HG02938 (cell line): ENCODE data around the gene TMEM131.
A peak's percentile ranks its signal among the peaks of the same experiment; 100 is the strongest.

Experiments used
- ATAC-seq: cut with Tn5 transposase; IDR thresholded peaks from one replicate; pipeline ENCODE4 v1.9.1; 2021; ENCODE audit warnings: mild to moderate bottlenecking, moderate library complexity; ENCODE audit not compliant: unreplicated experiment

The TMEM131 gene

GRCh38 chr2:98020992-98021713 lies 25.4 kb upstream of the TMEM131 start:
- ATAC-seq = no peak

- ATAC-seq = no peak
Observed at GRCh38 chr2:98020516-98020915, 24.8 kb upstream of the TMEM131 start.

- no peak for ATAC-seq
Observed at GRCh38 chr2:98016908-98017670, 21.3 kb upstream of the TMEM131 start.

- no peak for ATAC-seq
Observed at GRCh38 chr2:98015671-98016070, 19.9 kb upstream of the TMEM131 start.

GRCh38 chr2:98014379-98014778 lies 18.6 kb upstream of the TMEM131 start:
- no peak for ATAC-seq

- no peak for ATAC-seq
Observed at GRCh38 chr2:98013407-98014042, 17.8 kb upstream of the TMEM131 start.

- ATAC-seq = peak; percentile 89
Observed at GRCh38 chr2:98012561-98012991, 16.8 kb upstream of the TMEM131 start.

GRCh38 chr2:98009887-98010760 lies 14.4 kb upstream of the TMEM131 start:
- no peak for ATAC-seq

GRCh38 chr2:98008415-98008814 lies 12.7 kb upstream of the TMEM131 start:
- no peak for ATAC-seq

GRCh38 chr2:98006378-98006777 lies 10.6 kb upstream of the TMEM131 start:
- ATAC-seq = no peak

GRCh38 chr2:98004613-98005012 lies 8.9 kb upstream of the TMEM131 start:
- ATAC-seq = no peak

- no peak for ATAC-seq
Observed at GRCh38 chr2:98004047-98004446, 8.3 kb upstream of the TMEM131 start.

- no peak for ATAC-seq
Observed at GRCh38 chr2:97999536-97999935, 3.8 kb upstream of the TMEM131 start.

- ATAC-seq = no peak
Observed at GRCh38 chr2:97998431-97999005, 2.8 kb upstream of the TMEM131 start.

- no peak for ATAC-seq
Observed at GRCh38 chr2:97997784-97998392, 2.1 kb upstream of the TMEM131 start.

GRCh38 chr2:97996679-97997078 lies 931 bp upstream of the TMEM131 start:
- no peak for ATAC-seq

GRCh38 chr2:97995026-97995733 lies 568 bp downstream of the TMEM131 start:
- peak; percentile 28 for ATAC-seq

GRCh38 chr2:97994476-97994875 lies 1.3 kb downstream of the TMEM131 start:
- ATAC-seq = no peak

GRCh38 chr2:97993926-97994325 lies 1.8 kb downstream of the TMEM131 start:
- ATAC-seq = no peak
